Panc1 (cell line): ENCODE data around the gene LRP1B. TPM values are rescaled to one million over a fixed set of nuclear protein-coding genes. Genes with fewer than 3 reads are reported as not detected.

Experiments
- ATAC-seq: fragments of 200-7000 bp; cut with Tn5 transposase; 2 replicates; pipeline ENCODE4 v1.9.1; 2020; ENCODE audit warnings: mild to moderate bottlenecking, moderate library complexity
- BruUV-seq: library from RNA; stranded (reverse); fragments of 400-500 nt; replicated peaks from 2 replicates; lab custom pipeline; 2021; lab: Mats Ljungman, UMichigan
- CTCF ChIA-PET: fragments of 300-600 bp; sonication (Branson Sonifier 250); formaldehyde crosslinking; loops from one replicate; lab custom pipeline; 2022; ENCODE audit warnings: antibody characterized with exemption; lab: Charles Lee
- POLR2A ChIA-PET: fragments of 300-600 bp; sonication (Branson Sonifier 250); formaldehyde crosslinking; loops from one replicate; lab custom pipeline; 2022; ENCODE audit warnings: antibody characterized with exemption; lab: Charles Lee
- DNase-seq: peaks from one replicate; pipeline ENCODE4 v3.0.0-alpha.2; 2010; ENCODE audit warnings: low read depth, low spot score
- H3K27ac ChIP-seq: 2 replicates; pipeline ENCODE4 v1.5.1; 2011; ENCODE audit warnings: mild to moderate bottlenecking, low read length, inconsistent platforms
- H3K27me3 ChIP-seq: fragments of 200-500 bp; sonication (Bioruptor generic); 2 replicates; pipeline ENCODE4 v1.6.0; 2014; ENCODE audit warnings: low read length, inconsistent platforms; ENCODE audit not compliant: control insufficient read depth, insufficient read depth
- H3K36me3 ChIP-seq: fragments of 200-500 bp; sonication (Bioruptor generic); 2 replicates; pipeline ENCODE4 v1.5.1; 2014; ENCODE audit warnings: inconsistent platforms, mild to moderate bottlenecking, low read length, moderate library complexity; ENCODE audit not compliant: control insufficient read depth, insufficient read depth
- H3K4me1 ChIP-seq: 2 replicates; pipeline ENCODE4 v1.5.1; 2011; ENCODE audit warnings: inconsistent platforms, mild to moderate bottlenecking, low read length, moderate library complexity; ENCODE audit not compliant: control insufficient read depth, insufficient read depth
- H3K4me3 ChIP-seq, 2 experiments: 2 replicates each; pipeline ENCODE4 v1.5.1; 2011 to 2012; ENCODE audit warnings: low read depth in 2 of 2, low read length in 2 of 2, mild to moderate bottlenecking in 2 of 2, inconsistent platforms in 1 of 2, moderate library complexity in 1 of 2
- H3K9me3 ChIP-seq: fragments of 200-500 bp; sonication (Bioruptor generic); 2 replicates; pipeline ENCODE4 v1.5.1; 2014; ENCODE audit warnings: low read depth, mild to moderate bottlenecking, inconsistent platforms, low read length, moderate library complexity; ENCODE audit not compliant: control insufficient read depth, insufficient read depth
- CTCF ChIP-seq: fragments of 450-650 bp; IDR thresholded peaks from 2 replicates; pipeline ENCODE4 v1.5.1; 2017; ENCODE audit warnings: mild to moderate bottlenecking
- POLR2AphosphoS5 ChIP-seq: IDR thresholded peaks from 2 replicates; pipeline ENCODE4 v1.6.1; 2012; ENCODE audit warnings: mild to moderate bottlenecking, low read depth, low read length, moderate library complexity
- REST ChIP-seq, 2 experiments: IDR thresholded peaks; 2 replicates each; pipeline ENCODE4 v1.6.1; 2011 to 2012; ENCODE audit warnings: low read depth in 2 of 2, control low read depth in 1 of 2, low read length in 1 of 2, mild to moderate bottlenecking in 1 of 2, moderate library complexity in 1 of 2; ENCODE audit not compliant: insufficient read depth in 1 of 2
- SIN3A ChIP-seq: IDR thresholded peaks from 2 replicates; pipeline ENCODE4 v1.6.1; 2012; ENCODE audit warnings: low read depth, mild to moderate bottlenecking, low read length, moderate library complexity, borderline replicate concordance; ENCODE audit not compliant: insufficient read depth
- TCF7L2 ChIP-seq: IDR thresholded peaks from 2 replicates; pipeline ENCODE4 v1.6.1; 2011; ENCODE audit warnings: mild to moderate bottlenecking, low read depth, low read length, inconsistent platforms
- in situ Hi-C: cut with HindIII; loops from 2 replicates; pipeline ENCODE4 v1.10.0; 2016; ENCODE audit warnings: low sequenced_read_pairs, low pct_unique_long_range_greater_than_20kb
- intact Hi-C: fragments of 100-400 bp; cut with micrococcal nuclease; formaldehyde crosslinking; loops from one replicate; pipeline ENCODE4 v1.10.0; 2022; ENCODE audit not compliant: unreplicated experiment
- microRNA-seq: library from miRNA; unstranded; fragments of <30 nt; microRNA quantifications from one replicate; pipeline ENCODE4 v1.1.0, GENCODE V29; 2020; ENCODE audit not compliant: unreplicated experiment
- total RNA-seq: library from RNA; stranded (reverse); gene quantifications from one replicate; pipeline ENCODE4 v1.2.1, GENCODE V29; 2021; ENCODE audit not compliant: unreplicated experiment

Gene LRP1B
- total RNA-seq, 1 experiment from 2014 or later = 0.54 TPM

GRCh38 chr2:140183056-140183765 is 1947.6 kb downstream of the LRP1B start:
- CTCF ChIA-PET = no interaction called here
- POLR2A ChIA-PET = no interaction called here
- intact Hi-C loops = no loop called here

More at GRCh38 chr2:140183056-140183765, 1947.6 kb downstream of the LRP1B start:
- ATAC-seq = no peak
- Histone ChIP-seq H3K27me3 (no peaks in the 10 kb centered on the region), H3K27ac (no peak overlapping the region), H3K9me3 (no peaks in the 10 kb centered on the region), H3K4me1 (no peaks in the 10 kb centered on the region), H3K36me3 (no peaks in the 10 kb centered on the region), H3K4me3 (no peak overlapping the region)
- in situ Hi-C loops = no loop called here
- no peak for DNase-seq
- TF ChIP-seq CTCF = no peak
- TF ChIP-seq TCF7L2 = no peak
- no peak for TF ChIP-seq POLR2AphosphoS5
- no peak for TF ChIP-seq SIN3A
- TF ChIP-seq REST (IDR thresholded peaks at IDR 0.05; ENCODE audit: insufficient read depth in 1 of 2, low read depth in 2 of 2, low read length in 1 of 2) = no peak
- BruUV-seq = no TSS peak

Small RNA genes lying within 50 kb of the gene (microRNA-seq; reads per million reads assigned to microRNA genes)
- gene MIR7157 = not detected
